Bone marrow (tissue), 2 donors: ENCODE measurements around the gene AKIP1.
"Not testable (repeated sequence)": the region's sequence is repeated elsewhere in the genome, so short reads cannot be mapped to it uniquely, and the experiment has no call there.

Experiments used
- DNase-seq, 2 donors: peaks; one replicate each; lab custom pipeline; 2025; lab: John Stamatoyannopoulos, UW

Gene AKIP1

DNA sequence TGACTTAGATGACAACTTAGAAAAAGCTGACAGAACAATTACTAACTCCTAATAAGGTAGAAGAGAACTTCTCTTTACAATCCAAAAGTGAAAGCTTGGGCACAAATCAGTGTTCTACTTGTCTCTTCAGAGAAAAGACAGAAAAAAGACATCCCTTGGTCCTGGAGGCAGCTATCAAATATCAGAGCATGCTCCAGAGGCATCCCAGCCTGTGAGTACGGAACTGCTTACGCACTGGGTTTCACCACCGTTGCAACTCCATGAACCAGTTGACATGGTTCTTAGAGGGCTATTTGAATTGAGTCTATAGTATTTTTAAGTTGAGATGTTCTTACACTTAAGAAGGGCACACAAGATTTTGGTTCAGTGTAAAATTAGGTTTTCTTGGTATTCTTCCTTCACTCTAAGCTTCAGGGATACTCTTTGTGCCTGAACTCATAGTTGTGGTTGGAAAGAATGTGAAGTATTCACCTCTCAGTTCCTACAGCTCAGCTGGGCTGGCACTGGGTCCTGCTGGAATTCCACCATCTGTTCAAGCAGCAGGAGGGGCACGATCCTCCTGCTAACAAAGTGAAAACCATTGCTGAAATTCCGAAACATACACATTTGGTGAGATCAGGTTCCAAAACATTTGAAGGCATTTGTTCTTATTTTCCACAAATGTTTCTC, 6.3 kb downstream of the AKIP1 start:
- DNase-seq, result no peak

DNA sequence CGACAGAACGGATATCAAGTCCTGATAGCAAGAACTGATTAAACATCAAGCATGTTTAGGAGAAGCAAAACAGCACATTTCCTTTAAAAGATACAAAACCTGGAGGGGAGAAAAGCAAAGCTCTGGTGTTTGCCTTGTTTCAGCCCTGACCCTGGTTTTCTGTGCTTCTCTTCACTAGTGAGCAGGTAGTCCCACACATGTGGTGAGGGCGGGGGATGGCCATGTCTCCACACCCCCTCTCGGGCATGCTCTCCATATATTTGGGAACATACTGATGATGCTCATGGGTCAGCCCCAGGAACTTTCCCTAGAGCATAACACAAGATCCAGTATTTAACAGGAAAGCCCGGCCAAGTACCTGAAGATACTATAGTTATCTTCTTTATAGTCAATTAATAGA, 11.7 kb downstream of the AKIP1 start:
- no peak for DNase-seq

DNA sequence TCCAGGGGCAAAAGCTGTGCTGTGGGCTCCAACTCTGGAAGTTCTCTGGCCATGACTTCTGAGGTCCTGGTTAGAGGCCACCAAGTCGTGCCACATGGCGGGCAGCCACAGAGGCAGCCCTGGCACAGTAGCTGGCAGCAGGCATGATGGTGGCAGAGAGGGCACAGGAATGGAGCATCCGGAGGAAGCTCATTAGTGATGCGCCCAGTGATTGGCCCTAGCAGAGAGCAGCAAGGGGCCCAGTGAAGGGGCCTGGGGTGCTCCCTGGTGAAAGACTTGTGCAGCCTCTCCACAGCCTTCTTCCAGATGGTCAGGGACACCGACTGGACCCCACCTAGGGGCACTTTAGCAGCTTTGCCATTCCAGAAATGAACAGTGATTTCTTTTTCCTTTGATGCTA, 14.7 kb downstream of the AKIP1 start:
- no peak for DNase-seq

DNA sequence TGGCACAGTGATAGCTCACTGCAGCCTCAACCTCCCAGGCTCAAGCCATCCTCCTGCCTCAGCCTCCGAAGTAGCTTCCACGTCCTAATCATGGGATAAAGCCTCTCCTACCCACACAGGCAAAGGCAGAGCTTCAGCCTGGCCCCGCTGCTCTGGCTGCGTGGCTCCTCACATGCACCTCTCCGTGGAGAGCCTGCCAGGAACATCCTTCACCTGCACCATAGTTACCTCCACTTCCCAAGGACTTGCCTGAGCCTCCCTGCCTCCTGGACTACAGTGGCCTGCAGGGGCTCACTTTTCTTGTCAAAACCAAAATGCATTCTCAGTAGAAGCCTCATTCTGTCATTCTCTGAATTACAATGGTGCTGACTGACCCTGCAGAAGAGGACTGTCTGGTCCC, 15.2 kb downstream of the AKIP1 start:
- DNase-seq, result no peak

DNA sequence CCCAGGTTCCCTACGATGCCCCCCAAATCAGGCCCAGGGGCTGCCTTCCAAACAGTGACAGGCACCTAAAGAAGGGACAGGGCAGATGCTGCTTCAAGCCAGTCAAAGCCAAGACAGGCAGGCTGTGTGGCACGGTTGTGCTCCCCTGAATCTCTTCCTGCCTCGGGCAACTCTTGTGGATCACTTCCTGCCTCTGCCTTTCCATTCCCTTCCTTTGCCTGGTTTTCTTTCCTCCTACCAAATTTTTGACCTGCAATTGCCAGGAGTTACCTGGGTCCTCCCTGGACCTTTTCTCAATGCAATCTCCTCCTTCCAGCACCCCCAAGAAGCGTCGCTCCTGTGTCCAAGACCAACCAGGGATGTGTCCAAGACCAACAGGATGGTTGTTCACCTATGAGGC, 16.2 kb downstream of the AKIP1 start:
- no peak for DNase-seq

DNA sequence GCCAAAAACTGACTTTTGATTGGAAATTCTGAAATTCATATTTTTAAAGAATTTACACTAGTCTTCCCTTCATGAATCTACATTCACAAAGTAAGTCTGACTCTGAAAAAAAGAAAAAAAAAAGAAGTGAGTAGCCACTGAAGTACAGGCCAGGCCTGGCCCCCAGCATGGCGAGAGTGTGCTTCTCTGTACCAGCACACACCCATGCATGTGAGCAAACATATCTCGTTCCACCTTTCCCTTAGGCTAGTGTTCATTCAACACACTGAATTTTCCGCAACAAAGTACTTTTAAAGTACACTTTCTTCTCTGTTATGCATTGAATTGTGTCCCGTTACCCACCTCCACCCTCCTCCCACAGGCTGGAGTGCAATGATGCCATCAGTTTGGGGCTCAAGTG, 17.2 kb downstream of the AKIP1 start:
- DNase-seq, result no peak

DNA sequence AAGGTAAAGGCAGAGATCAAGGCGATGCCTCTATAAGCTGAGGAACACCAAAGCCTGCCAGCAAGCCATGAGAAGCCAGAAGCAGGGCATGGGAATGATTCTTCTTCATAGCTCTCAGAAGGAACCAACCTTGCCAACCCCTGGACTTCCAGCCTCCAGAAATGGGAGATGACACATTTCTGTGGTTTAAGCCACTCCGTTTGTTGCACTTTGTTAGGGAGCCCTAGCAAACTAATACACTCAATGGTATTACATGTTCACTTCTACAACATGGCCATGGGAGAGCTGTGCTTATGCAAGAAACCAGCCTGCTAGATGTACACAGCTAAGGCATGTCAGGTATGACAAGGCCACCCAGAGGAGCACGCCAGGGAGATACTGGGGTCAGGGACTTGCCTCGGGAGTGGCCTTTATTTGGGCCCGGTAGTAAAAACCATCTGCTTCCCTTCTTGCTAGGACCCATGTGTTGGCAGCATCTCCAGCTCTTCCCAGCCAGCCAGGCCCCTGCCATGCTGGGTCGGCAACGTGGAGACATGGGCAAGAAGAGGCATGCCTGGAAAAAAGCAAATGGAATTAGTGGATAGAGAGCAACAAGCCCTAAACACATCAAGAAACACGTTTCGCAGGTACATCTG, 18.1 kb downstream of the AKIP1 start:
- no peak for DNase-seq

DNA sequence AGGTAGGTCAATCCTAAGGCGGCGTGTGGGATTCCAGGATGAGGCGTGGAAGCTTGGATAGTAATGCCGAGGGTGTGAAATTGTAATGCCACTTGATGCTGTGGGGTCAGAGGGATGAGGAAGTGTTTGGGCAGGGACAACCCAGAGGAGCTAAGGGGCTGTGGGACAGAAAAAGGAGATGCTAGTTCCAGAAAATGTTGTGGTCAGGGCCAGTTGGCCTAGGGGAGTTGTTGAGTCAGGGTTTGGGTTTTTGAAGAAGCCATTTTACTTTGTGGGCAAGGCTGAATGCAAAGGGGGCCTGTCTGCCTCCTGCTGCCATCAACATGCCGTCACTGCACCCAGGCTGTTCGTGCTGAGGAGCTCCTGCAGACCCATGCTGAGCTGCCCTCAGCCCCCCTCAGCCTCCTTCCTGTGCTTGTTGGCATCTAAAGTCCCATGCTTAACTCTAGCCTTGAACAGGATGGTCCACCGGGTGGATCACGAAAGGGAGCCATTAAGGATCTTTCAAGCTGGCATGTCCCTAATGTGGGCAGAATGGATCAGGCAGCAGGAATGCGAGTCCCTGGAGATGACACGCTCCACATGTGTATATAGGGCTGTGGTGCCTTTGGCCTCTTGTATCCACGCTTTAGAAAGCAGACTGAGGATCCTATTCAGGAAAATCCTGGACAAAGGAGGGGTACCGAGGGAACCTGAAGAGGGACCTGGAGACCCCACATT, 19.6 kb downstream of the AKIP1 start:
- DNase-seq, result no peak

DNA sequence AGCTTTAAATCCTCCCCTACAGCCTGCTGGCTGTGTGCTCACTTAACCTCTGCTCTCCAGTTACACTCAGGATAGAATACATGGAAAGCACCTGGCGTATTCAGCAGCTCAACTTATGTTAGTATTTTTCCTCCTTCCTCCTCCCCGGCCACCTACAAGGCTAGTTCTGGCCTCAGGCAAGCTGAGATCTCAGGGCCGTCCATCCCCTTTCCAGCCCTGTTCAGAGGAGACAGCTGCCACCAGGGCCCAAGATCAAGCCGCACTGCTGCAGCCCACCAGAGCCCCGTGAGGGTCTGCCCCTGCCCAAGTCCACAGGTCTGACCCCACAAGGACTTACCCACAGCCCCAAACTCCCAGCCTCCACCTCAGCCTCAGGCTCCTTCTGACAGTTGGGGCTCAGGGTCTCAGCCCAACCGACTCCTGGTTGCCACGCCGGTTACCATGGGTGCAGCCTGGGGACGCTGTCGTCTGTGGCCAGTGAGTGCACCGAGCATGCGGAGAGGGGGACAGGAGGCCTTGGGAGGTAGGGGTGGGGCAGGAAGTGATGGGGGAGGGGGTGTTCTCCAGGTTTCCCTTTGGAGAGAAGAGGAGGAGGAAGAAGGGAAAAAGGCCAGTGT, 21.7 kb downstream of the AKIP1 start, which contains the start of gene C11orf16:
TSS of gene C11orf16 (minus strand) at position 384 of the 617 bp plus-strand sequence. CDS start 639 bp downstream, outside the sequence.
- no peak for DNase-seq

DNA sequence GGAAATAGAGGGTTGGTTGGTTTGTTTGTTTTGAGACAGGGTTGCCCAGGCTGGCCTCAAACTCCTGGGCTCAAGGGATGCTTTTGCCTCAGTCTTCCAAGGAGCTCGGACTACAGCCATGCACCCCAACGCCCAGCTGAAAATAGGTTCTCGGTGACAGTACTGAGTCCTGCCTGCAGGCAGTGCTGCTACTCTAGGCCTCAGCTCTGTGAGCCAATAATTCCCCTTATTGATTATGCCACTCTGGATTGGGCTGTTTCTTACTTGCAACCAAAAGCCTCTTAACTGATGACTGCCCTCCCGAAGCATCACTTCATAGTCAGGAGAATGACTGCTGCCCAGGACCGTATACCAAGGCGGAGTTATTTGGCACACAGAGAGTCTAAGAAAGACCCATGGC, 22.9 kb downstream of the AKIP1 start:
- no peak for DNase-seq

DNA sequence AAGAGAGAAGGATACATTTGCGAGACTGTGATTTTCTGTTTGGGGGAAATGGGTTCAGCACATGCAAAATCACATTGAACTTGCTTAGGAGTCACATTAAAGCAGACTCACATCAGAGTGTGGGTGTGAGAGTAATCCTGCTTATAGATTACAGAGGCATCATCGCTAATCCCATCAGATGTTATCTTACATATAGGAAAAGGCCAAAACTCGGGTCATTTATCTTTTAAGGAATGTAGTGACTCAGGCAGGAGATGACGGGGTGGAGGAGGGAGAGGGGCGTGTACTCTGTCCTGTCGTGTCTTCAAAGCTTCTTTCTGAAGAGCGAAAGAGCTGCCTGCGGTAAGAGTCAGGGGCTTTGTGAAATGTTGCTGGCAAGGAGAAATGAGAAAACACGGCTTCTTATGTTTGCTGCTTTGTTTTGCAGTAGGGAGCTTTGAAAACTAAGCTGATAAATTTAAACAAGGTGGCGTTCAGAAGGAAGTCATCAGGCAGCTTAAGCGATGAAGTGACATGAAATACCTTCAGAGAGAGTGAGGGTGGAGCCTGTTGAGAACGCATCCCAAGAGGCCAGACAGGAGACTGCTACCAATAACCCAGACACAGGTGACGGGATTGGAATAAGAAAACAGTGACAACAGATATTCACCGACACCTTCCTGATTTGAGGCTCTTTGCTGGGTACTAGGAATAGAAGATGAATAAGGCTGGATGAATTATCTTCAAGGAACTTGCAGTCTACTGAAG, 23.9 kb downstream of the AKIP1 start:
- no peak for DNase-seq

DNA sequence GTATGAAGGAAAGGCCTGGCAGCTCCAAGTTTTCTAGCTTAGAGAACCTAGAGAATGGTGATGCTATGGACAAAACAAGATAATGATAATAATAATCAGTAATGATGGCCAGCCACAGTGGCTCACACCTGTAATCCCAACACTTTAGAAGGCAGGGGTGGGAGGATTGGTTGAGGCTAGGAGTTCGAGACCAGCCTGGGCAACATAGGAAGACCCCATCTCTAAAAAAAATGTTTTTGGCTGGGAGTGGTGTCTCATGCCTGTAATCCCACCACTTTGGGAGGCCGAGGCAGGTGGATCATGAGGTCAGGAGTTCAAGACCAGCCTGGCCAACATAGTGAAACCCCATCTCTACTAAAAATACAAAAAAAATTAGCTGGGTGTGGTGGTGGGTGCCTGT, 24.8 kb downstream of the AKIP1 start:
- DNase-seq, result not testable (repeated sequence)

DNA sequence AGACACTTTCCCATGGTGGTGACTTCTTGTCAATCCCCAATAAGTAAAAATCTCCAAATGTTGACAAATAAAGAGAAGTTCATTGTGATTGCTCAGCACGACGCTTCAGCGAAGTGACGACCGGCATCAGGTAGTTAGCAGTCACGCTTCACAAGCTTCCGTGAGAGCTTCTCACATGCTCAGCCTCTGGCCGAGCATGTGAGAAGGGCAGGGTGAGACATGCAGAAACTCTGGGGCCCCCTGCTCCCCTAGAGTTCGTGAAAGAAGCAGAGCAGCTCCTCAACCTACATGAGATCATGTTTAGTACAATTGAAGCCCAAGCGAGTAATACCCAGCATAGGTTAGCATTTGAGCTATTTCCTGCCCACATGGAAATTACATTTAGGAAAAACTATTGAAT, 26.2 kb downstream of the AKIP1 start:
- no peak for DNase-seq

DNA sequence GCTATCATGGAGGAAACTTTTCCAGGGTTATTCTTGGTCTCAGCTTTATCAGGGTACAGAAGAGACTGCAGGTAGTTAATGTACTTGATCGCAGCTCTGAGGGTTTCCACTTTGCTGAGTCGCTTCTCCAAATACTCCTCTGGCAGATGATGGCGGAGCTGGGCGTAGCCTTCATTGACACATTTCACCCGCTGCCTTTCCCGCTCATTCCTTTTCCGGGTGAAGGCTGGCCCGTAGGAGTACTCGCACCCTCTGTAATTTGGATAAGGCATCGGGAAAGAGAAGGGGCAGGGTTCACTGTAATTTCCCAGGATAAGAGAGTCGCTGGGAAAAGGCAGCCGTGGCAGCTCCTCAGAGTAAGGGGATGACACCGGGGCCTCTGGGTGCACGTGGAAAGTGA, 26.7 kb downstream of the AKIP1 start:
- no peak for DNase-seq

DNA sequence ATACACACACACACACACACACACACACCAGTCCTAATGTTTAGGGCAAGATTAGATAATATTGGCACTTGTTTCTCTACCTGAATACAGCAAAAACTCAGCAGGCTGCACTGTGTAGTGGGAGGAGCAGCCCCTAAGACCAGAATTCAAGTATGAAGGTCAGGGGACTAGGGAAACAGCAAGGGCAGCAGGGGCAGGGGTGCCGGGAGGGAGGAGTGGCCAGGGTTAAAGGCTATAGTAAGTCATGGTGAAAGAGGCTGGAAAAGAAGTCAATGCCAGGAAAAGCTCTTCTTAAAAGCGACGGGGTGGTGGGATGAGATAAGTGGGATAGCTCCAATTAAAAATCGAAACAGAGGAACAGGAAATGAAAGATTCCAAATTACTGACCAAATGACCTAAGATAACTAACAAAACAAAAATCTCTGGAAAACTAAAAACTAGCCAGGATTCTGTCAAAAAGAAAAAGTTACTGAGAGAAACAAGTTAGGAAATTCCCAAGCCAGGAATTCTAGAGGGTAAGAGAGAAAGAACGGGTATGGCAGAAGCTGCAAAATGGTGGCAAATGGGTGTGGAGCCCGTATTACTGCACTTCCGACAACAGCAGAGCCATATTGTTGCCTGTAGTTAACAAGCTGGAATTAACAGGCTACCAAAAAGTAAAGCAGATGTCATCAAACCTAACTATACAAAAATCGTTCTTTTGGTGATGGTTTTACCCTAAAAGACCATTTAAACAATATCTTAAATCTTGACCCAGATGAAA, 30.5 kb downstream of the AKIP1 start:
- DNase-seq, result no peak

DNA sequence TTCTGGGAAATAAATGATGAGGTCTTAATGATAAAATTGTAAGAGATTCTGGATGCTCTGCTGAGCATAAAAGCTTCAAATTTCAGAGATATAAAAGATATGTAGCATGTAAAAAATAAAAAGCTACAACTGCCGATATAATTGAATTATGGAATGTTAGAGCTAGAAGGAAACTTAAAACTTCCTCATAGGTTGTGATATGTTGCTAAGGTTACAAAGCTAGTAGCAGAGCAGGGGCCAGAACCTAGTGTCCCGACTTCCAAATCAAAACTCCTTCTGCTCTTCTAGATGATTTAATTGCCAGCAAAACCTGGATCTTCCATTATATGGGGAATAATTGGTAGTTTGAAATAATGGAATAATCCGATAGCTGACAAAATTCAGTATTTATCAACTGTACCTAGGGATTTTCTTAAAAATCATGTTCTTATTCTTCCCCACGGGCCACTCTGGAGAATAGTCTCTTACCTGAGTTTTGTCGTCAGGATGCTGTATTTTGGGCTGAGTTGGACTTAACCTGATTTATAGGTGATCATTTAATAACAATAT, 31.6 kb downstream of the AKIP1 start, which contains the start of gene ASCL3:
TSS of gene ASCL3 (minus strand) at position 499 of the 549 bp plus-strand sequence. CDS start 4,855 bp downstream, outside the sequence.
- no peak for DNase-seq

DNA sequence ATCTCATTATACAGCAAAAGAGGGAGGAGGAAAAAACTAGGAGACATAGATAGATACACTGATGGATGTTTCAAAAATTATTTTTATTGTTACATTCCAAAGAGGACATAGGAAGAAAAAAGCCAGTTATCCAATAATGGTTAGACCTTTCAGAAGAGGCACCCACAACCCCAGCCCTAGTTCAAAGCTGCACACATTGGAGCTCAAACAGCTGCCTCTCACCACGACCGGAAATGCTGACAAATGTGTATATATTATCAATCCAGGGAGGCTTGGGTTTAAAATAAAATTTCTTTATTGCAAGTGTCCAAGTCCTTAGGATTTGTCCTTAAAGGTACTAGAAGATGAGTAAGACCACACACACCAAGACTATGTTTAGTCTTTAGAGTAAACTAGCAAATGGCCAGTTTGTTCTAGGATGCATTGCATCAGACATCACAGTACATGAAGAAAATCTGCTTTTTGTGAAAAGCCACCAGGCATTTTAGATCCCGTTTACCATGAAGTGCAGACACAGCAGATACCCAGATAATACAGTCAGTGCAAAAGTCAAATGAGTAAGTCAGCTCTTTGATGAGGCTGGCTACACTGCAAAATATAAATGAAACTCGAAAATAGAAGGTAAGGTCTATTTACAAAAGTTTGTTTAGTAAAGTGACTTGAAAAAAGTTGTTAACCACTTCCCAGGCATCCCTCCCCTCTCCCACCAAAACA, 36.4 kb downstream of the AKIP1 start:
- no peak for DNase-seq

DNA sequence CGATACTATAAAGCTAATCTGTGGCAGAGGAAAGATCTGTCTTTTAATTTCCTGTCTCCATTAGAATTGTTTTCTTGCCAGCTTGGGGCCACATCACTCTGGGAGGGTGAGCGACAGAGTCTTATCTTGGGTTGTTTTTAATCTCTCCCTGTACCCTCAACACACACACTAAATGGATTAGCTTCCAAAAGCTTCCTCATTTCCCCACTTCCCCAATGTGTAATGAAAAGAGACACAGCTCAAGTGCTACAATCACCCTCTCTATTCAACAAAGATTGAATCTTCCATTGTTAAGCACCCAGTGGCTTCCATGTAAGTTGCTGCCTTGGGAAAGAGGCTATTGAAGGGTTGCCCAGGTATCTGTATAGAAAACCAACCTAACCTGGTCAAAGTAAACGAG, 37.9 kb downstream of the AKIP1 start:
- peak in 1 of 2 donors; percentile 25 for DNase-seq

DNA sequence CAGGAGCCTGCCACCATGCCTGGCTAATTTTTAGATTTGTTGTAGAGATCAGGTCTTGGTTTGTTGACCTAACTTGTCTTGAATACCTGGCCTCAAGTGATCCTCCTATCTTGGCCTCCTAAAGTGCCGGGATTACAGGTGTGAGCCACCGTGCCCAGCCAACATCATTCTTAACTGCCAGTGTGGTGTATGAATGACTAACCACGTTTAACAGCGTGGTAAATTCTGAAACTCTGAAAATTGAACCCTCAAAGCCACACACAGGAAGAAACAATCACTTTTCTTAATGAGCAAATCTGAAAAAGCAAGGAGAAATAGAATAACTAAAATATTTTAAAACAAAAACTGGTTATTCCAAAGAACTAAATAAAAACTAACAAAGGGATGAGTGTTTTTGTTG, 45.9 kb downstream of the AKIP1 start:
- no peak for DNase-seq

DNA sequence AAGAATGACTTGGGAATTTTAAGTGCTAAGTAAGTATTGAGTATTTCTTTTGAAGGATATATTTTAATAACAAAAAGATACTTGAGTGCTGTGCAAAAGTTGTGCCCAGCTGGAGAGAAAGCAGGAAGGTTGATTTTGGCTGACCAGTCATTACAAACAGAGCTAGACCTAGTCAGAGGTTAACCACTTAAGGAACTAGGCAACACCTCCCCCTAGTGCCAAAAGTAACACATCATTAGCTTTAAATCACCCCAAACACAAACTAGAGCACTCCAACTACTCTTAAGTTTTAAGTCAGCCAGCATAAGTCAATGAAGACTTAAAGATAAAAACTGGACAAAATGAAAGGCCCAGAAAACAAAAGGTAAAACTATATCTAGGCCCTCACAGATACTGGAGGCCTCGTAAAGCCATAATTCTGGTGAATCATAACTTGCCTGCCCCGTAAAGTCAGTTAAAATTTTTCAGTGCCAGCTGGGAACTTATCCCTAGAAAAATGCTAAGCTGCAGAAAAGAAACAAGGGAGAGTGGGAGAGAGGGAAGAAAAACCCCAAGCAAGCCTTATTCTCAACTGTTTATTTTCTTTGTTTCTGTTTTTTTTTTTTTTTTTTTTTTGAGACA, 48.7 kb downstream of the AKIP1 start:
- DNase-seq, result peak in 1 of 2 donors; percentile 46
